HG03378 (cell line): Measurements from ENCODE around the gene RBM23.
"Not testable (repeated sequence)": the region's sequence is repeated elsewhere in the genome, so short reads cannot be mapped to it uniquely, and the experiment has no call there.

Experiments used
- ATAC-seq: cut with Tn5 transposase; IDR thresholded peaks from one replicate; pipeline ENCODE4 v1.9.1; 2021; ENCODE audit warnings: mild to moderate bottlenecking, moderate library complexity; ENCODE audit not compliant: unreplicated experiment

The RBM23 gene

GRCh38 chr14:22870811-22871223 is 48.1 kb downstream of the RBM23 start:
- ATAC-seq: peak; percentile 53

- no peak for ATAC-seq
These were observed 52.1 kb downstream of the RBM23 start for GRCh38 chr14:22866874-22867273.

GRCh38 chr14:22865424-22866405 is 53.2 kb downstream of the RBM23 start:
- no peak for ATAC-seq

DNA sequence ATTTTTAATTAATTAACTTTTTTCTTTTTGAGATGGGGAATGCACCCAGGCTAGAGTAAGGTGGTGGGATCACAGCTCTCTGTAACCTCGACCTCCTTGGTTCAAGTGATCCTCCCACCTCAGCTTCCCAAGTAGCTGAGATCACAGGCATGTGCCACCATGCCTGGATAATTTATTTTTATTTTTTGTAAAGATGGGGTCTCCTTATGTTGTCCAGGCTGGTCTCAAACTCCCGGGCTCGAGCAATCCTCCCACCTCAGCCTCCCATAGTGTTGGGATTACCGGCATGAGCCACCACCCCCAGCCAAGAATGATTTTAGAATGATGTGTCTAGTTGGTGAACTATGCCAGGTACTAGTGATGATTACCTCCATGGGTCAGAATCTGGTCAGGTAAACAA is 54.0 kb downstream of the RBM23 start:
- ATAC-seq: no peak

DNA sequence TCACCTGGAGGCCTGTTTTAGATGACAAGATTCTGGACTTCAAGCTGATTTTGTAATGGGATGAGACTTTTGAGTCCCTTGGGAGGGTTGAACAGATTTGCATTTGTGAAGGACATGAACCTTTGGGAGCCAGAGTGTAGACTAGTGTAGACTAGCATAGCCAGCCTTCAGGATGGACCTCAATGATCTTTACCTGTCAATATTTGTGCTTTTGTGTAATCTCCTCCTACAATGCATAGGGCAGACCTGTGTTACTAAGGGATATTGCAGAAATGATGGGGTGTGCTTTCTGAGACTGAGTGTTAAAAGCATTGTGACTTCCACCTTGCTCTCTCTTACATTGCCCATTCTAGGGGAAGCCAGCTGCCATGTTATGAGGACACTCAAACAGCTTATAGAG is 57.3 kb downstream of the RBM23 start:
- no peak for ATAC-seq

- not testable (repeated sequence) for ATAC-seq
These were observed 58.6 kb downstream of the RBM23 start for GRCh38 chr14:22860377-22860776.

GRCh38 chr14:22856428-22856827 is 62.5 kb downstream of the RBM23 start:
- no peak for ATAC-seq

DNA sequence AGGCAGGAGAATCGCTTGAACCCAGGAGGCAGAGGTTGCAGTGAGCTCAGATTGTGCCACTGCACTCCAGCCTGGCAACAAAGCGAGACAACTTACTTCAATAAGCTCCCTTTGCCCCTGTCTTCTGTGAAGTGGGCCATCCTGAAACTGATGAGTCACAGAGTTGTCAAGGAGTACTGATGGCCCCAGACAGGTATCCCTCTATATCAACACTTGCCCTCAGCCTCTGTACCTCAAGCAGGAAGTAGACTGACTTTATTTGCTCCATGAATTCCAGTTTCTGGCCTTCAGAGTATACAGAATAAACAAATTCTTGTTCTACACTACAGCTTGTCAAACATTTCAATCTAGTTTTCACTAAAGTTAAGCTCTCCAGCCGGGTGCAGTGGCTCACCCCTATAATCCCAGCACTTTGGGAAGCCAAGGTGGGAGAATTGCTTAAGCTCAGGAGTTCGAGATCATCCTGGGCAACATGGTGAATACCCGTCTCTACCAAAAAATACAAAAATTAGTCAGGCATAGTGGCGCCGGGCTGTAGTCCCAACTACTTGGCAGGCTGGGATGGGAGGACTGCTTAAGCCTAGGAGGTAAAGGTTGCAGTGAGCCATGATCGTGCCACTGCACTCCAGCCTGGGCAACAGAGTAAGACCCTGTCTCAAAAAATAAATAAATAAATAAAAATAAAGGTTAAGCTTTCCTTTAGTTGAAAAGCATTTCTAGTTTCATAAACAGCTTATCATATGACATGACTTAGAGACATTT is 63.8 kb downstream of the RBM23 start:
- no peak for ATAC-seq

DNA sequence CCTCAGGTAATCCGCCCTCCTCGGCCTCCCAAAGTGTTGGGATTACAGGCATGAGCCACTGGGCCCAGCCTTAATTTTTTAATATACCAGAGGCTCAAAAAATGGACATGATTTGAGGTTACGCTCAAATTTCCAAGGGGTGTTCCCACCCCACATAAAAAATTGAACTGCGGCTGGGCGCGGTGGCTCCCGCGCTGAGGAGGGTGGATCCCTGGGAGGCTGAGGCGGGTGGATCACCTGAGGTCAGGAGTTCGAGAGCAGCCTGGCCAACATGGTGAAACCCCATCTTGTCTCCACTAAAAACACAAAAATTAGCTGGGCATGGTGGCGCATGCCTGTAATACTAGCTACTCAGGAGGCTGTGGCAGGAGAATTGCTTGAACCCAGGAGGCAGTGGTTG is 64.7 kb downstream of the RBM23 start:
- ATAC-seq: not testable (repeated sequence)

GRCh38 chr14:22852940-22853767 is 65.8 kb downstream of the RBM23 start:
- peak; percentile 66 for ATAC-seq

DNA sequence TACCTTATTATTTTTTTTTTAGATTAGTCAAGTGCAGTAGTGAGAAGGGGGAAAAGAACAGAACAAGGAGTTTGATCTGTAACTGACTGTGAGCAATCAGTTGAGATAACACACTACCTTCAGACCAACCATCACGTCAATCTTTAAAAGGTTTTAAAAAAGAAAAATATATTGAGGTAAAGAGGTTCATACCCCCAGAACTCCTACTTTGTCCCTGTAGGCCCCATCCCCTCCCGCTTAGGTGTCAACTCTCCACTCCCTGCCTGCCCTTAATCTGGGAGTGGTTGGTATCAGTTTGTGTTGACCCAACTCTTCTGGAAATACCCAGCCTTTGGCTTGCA is 66.4 kb downstream of the RBM23 start:
- no peak for ATAC-seq

- ATAC-seq: not testable (repeated sequence)
These were observed 66.8 kb downstream of the RBM23 start for GRCh38 chr14:22852178-22852577.

DNA sequence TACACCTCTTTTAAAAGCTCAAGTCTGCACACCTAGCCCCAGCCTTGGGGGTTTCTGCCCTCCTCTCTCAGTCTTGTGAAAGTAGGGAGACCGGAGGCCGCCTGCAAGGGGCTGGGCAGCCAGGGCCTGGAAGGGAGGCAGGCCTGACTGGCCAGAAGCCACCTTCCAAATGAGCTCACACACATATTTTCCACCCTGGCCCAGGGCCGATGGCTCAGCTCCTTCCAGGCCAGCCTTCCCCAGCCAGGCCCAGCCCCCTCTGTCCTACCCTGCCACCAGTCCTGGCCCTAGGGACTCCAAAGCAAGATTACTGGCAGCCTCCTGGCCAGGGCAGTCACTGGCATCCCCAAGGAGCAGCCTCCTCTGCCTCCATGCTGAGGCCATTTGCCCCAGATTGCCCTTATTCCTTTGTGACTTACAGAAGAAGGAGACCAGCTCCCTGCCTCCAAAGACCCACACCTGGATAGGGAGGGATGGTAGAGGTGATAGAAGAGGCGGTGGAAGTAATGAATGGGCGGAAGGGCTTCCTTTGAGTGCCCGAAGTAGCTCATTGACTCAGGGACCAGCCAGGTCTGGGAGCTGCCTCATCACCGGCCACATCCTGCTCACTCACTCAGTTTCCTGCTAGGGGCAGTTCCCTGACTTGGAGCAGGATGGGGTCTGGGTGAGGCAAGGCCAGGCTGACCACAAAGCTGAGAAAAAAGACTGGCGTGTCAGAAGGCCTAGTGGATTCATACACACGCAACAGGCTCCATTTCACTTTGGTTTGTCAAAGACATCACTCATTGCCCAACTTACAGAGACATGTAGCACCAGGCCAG is 67.8 kb downstream of the RBM23 start:
- ATAC-seq: no peak

- ATAC-seq: no peak
These were observed 69.6 kb downstream of the RBM23 start for GRCh38 chr14:22849212-22849819.

DNA sequence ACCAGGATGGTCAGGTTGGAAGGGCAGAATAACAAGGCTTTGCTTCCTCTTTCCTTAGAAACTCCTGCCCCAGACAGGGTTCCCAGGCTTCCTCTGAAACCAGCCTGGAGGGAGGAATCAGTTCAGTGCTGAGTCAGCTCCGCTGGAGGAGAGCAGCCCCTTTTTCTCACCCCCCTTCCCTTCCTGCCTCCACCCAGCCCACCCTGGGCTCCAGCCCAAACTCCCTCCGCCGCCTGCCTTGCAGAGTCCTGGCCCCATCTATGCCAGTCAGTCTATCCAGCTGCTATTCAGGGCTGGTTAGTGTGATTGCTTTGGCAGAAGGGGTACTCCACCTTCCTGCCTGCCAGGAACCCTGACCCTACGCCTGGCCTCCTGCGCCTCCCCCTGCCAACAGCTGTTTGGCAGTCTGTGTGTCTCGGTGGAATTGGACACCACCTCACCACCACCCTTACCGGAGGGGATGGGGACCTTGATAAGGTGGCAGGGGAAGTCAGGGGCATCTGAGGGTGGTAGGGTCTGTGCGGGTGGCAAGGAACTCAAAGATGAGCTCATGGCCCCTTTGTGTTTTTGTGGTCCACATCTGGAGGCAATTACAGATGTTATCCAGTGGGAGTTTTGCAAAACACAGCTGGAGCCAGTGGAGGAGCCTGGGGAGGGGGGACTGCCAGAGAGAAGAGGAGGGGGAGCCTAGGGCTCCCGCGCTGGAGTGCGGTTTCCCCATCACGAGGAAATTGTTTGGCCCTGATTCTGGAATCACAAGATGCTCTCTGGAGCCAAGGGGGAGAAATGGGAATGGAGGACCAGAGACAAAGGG is 70.4 kb downstream of the RBM23 start:
- ATAC-seq: no peak

DNA sequence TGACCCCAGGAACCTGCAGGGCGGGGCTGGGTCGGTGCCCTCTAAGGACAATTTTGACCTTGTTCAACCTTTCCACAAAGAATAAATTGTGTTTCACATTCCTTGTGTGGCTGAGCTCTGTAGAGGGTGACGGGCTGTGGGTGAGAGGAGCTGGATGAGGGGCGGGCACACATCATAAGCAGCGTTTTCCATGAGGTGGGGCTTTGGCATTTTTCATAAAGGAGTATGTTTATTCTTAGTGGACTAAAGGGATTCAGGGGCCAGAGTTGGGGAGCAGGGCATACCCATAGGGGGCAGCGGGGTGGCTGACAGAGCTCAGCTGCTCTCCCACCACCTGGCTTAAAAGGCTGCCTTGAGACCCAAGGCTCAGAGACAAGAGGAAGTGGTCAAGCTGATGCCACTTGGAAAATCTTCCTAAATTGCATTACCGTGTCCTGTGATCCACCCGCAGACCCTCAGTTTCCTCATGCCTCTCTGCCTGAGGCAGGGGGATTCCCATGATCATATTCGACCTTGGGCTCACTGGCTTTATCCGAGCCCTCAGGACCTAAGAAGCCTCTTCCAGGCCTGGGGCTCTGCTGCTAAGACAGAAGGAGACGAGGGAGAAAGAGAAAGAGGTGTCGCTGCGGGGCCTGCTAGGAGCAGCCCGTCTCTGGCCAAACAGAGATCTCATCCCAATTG is 71.1 kb downstream of the RBM23 start:
- no peak for ATAC-seq

GRCh38 chr14:22846811-22847307 is 72.1 kb downstream of the RBM23 start:
- no peak for ATAC-seq
